Stimulated activated CD8-positive, alpha-beta memory T cell treated with anti-CD3 and anti-CD28 coated beads, Interleukin-4, amount 100 ng/mL, for 1 hour (primary cell): Measurements from ENCODE around the gene FGF7.
"Not testable (repeated sequence)": the region's sequence is repeated elsewhere in the genome, so short reads cannot be mapped to it uniquely, and the experiment has no call there.

Source experiments
- DNase-seq, 2 donors: peaks; one replicate each; pipeline ENCODE4 v3.0.0-alpha.2; 2020; ENCODE audit warnings: low read depth in 2 of 2, low spot score in 1 of 2

FGF7 gene

GRCh38 chr15:49492830-49493229 lies 69.8 kb downstream of the FGF7 start:
- DNase-seq = no peak

DNA sequence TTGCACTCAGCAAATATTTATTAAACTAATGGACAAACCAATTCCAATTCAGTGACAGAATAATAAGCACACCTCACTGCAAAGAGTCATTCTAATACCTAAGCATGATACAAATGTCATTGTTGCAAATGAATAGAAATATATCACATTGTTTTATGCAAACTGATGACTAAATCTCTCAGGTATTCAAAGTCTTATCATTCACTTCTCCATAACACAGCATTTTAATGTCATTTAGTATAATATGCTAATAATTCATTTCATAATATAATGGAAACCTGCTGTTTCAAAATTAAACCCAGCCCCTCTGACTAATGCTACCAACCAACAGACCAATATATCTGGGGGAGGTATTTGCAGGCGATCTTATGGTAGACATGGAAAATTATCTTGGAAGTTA lies 71.8 kb downstream of the FGF7 start:
- DNase-seq = no peak

DNA sequence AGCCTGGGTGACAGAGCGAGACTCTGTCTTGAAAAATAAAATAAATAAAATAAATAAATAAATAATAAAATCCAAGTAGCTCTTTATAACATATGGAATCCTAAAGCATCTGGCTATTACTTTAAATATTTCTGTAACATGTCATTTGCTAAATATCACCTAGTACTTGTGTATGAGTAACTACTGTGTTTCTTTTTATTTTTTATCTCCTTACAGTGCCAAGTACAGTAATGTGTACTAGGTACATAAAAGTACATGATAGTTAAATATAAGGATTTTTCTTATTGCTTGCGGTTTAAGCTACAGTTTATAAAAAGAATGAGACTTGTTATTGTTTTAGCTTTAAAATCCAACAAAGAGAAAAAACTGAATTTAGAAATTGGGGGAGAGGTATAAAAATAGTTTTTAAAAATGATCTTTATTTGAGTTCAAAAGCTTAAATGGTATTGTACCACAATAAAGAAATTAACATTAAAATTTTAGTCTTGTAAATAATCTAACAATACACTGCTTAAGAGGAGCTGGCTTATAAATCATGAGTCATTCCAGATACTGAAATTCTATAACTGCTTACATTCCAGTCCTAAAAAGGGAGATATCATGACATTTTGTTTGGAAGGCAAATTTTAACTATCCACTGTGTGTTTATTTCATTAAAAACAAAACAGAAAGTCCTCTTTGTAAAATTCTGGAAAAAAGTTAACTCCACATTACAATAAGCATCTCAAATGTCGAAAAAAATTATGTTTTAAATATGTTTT lies 73.1 kb downstream of the FGF7 start:
- no peak for DNase-seq

- no peak for DNase-seq
Observed at GRCh38 chr15:49501586-49501985, 78.5 kb downstream of the FGF7 start.

DNA sequence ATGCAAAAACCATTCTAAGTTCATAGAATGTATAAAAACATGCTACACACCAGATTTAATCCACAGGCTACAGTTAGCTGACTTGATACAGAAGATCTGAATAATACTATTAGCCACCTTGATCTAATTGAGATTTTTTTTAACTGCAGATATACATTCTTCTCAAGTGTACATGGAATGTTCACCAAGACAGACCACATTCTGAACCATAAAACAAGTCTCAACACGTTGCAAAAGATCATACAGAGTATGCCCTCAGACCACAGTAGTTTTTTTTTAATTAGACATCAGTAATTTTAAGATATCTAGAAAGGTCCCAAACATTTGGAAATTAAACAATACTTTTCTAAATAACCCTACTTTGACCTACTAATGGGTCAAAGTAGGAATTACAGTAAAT lies 83.3 kb downstream of the FGF7 start:
- no peak for DNase-seq

DNA sequence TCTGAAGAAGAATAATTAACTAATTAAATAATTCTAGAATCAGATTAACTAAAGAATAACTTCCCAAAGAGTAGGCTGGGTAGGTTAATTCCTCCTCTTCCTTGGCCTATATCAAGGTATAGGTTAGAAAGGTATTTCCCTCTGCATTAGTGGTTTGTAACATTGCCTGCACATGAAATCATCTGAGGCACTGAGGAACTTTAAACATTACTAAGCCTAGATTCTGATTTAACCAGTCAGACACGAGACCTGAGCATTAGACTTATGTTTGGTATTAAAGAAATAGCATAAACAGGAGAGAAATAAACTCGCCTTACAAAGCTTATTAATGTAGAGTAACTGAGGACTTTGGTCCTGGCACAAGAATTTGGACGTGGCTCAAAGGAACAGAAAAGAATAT lies 84.2 kb downstream of the FGF7 start:
- no peak for DNase-seq

DNA sequence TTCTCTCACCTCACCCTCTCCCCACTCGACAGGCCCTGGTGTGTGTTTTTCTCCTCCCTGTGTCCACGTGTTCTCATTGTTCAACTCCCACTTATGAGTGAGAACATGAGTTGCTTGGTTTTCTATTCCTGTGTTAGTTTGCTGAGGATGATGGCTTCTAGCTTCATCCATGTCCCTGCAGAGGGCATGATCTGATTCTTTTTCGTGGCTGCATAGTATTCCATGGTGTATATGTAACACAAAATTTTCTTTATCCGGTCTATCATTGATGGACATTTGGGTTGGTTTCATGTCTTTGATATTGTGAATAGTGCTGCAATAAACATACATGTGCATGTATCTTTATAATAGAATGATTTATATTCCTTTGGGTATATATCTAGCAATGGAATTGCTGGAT lies 89.7 kb downstream of the FGF7 start:
- not testable (repeated sequence) for DNase-seq

- DNase-seq = no peak
Observed at GRCh38 chr15:49521802-49522201, 98.8 kb downstream of the FGF7 start.

- DNase-seq = no peak
Observed at GRCh38 chr15:49528289-49528688, 105.2 kb downstream of the FGF7 start.

DNA sequence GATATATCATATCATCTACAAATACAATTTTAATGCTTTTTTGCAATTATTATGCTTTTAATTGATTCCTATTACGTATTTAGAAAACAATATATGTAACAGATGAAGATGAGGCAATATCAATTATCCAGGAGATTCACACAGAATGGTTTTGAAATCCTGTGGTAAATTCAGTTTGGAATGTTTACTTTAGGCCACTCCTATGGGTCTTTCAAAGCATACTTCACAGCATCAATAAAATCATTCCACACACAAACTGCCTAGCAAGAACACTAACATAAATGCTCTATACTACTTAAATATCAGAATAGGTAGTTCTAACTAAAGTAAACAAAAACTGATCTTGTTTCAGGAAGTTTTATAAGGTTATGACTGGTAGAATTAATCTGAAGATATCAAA lies 107.0 kb downstream of the FGF7 start:
- DNase-seq = no peak
